Measurements from ENCODE around the gene MAPKAPK2. TPM values are rescaled to one million over a fixed set of nuclear protein-coding genes. Genes with fewer than 3 reads are reported as not detected.
A peak's percentile ranks its signal among the peaks of the same experiment; 100 is the strongest.

Gene MAPKAPK2
- 10 to 100 TPM; 45.0 to 77.4 (median 55.5) TPM for total RNA-seq

GRCh38 chr1:206684478-206685333, at the start of gene MAPKAPK2:
Gene MAPKAPK2 (plus strand): TSS chr1:206684905. CDS start chr1:206685230, 325 bp downstream.
- Histone ChIP-seq H3K9me3 (no peaks in the 10 kb centered on the region), H3K27me3 (no peaks in the 10 kb centered on the region), H3K4me1 (peaks cover 2 to 44% (median 28%) of the 10 kb centered on the region in 3 donors), H3K4me3 (peak within 1 kb of the TSS; percentile 83 to 87), H3K36me3 (no peaks in the 10 kb centered on the region), H3K27ac (peak within 1 kb of the TSS; percentile 94 to 99 (median 98))
- peak; percentile 87 for ATAC-seq
- TF ChIP-seq EP300 (IDR thresholded peaks at IDR 0.05) (no peak), POLR2A (IDR thresholded peaks at IDR 0.05) (peak; percentile 36 to 57), POLR2AphosphoS5 (IDR thresholded peaks at IDR 0.05) (peak; percentile 64)
- TF ChIP-seq, protein P1, sequence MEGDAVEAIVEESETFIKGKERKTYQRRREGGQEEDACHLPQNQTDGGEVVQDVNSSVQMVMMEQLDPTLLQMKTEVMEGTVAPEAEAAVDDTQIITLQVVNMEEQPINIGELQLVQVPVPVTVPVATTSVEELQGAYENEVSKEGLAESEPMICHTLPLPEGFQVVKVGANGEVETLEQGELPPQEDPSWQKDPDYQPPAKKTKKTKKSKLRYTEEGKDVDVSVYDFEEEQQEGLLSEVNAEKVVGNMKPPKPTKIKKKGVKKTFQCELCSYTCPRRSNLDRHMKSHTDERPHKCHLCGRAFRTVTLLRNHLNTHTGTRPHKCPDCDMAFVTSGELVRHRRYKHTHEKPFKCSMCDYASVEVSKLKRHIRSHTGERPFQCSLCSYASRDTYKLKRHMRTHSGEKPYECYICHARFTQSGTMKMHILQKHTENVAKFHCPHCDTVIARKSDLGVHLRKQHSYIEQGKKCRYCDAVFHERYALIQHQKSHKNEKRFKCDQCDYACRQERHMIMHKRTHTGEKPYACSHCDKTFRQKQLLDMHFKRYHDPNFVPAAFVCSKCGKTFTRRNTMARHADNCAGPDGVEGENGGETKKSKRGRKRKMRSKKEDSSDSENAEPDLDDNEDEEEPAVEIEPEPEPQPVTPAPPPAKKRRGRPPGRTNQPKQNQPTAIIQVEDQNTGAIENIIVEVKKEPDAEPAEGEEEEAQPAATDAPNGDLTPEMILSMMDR (IDR thresholded peaks at IDR 0.05) = no peak
- 0 to 2% methylated on average over 8 to 14 of the region's 82 CpGs for WGBS, 2 donors (ENCODE audit: low coverage in 1 of 2)

DNA sequence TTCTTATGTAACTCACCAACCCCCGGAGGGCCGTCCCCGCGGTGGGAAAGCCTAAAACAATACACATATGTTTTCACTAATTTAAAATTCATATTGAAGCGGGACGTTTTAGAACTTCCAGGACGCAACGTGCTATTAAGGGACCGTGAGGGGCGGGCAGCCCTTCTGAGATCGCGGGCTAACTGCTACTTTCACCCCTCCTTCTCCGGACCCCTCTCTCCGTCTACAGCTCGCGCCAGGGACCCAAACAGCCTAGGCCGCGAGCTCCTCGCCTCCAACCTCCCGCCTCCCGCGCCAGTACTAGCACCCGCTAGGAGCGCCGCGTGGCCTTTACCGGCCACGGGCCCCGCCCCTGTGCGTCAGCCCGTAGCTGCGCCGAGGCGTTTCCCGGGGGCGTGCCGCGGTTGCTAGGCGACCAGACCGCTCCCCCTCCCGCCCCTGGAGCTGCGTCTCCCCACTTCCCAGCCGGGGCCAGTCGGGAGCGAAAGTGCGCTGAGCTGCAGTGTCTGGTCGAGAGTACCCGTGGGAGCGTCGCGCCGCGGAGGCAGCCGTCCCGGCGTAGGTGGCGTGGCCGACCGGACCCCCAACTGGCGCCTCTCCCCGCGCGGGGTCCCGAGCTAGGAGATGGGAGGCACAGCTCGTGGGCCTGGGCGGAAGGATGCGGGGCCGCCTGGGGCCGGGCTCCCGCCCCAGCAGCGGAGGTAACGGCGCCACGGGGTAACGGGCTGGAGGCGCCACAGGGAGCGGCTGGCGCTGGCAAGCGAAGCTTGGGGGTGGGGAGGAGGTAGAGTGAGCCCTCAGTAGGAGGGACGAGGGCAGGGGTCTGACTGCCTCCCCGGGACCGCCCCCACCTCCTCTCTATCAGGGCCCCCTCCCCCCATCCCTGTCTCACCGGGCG, 49.4 kb upstream of the MAPKAPK2 start, which contains the start of gene DYRK3:
Gene DYRK3 (plus strand): TSS at position 457 of the 898 bp plus-strand sequence. CDS start 168 bp downstream, at position 625.
- H3K4me1 ChIP-seq = peaks cover 0 to 50% (median 16%) of the 10 kb centered on the region in 3 donors
- no peaks in the 10 kb centered on the region for H3K27me3 ChIP-seq
- TF ChIP-seq POLR2AphosphoS5 (IDR thresholded peaks at IDR 0.05) (peak; percentile 98), POLR2A (IDR thresholded peaks at IDR 0.05) (peak; percentile 74 to 92), EP300 (IDR thresholded peaks at IDR 0.05) (no peak)
- TF ChIP-seq, protein P1 (IDR thresholded peaks at IDR 0.05) = peak in 3 of 4 experiments; percentile 13 to 35 (median 26)
- no peaks in the 10 kb centered on the region for H3K9me3 ChIP-seq
- H3K4me3 ChIP-seq = peak within 1 kb of the TSS; percentile 64 to 76
- 0 to 1% methylated on average over 10 of the region's 84 CpGs for WGBS, 2 donors (ENCODE audit: low coverage in 1 of 2)
- ATAC-seq = peak; percentile 92
- H3K27ac ChIP-seq = peak within 1 kb of the TSS; percentile 34 to 90 (median 86)
- peaks cover 0 to 4% of the 10 kb centered on the region in 2 donors for H3K36me3 ChIP-seq

DNA sequence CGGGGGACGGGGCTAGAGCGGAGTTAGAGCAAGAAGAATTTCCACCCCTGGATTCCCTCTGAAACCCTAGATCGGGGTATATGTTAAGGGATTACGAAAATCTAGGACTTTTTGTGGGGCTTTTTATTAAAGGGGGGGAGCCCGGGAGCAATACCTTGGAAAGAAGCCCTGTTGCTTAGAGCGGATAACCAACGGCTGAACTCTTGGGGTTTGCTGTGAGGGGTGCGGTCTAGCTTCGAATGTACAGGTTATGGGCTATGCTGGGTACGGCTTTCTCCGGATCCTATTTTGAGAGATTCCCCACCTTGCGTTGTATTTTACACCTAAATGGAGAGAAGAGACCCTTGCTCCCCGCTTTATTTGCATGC, 48.7 kb upstream of the MAPKAPK2 start:
- Histone ChIP-seq H3K4me1 (peaks cover 0 to 50% (median 16%) of the 10 kb centered on the region in 3 donors), H3K4me3 (peak overlapping the region; percentile 64 to 76), H3K9me3 (no peaks in the 10 kb centered on the region), H3K27me3 (no peaks in the 10 kb centered on the region), H3K36me3 (peaks cover 0 to 6% of the 10 kb centered on the region in 2 donors), H3K27ac (peak overlapping the region; percentile 34 to 90 (median 86))
- TF ChIP-seq, protein P1 (IDR thresholded peaks at IDR 0.05) = no peak
- TF ChIP-seq POLR2A (IDR thresholded peaks at IDR 0.05) (no peak), POLR2AphosphoS5 (IDR thresholded peaks at IDR 0.05) (no peak), EP300 (IDR thresholded peaks at IDR 0.05) (no peak)
- 3 to 15% methylated on average over 6 to 9 of the region's 14 CpGs for WGBS, 2 donors (ENCODE audit: low coverage in 1 of 2)
- no peak for ATAC-seq

GRCh38 chr1:206636671-206637070, 48.0 kb upstream of the MAPKAPK2 start:
- H3K36me3 ChIP-seq = peaks cover 0 to 7% of the 10 kb centered on the region in 2 donors
- ATAC-seq = no peak
- H3K4me1 ChIP-seq = peaks cover 0 to 45% (median 16%) of the 10 kb centered on the region in 3 donors
- 26 to 27% methylated on average over 4 of the region's 4 CpGs for WGBS, 2 donors (ENCODE audit: low coverage in 1 of 2)
- peak overlapping the region in 1 of 2 donors; percentile 76 for H3K4me3 ChIP-seq
- no peaks in the 10 kb centered on the region for H3K27me3 ChIP-seq
- H3K27ac ChIP-seq = peak overlapping the region in 2 of 4 donors; percentile 84 to 90
- TF ChIP-seq EP300 (IDR thresholded peaks at IDR 0.05) = no peak
- no peak for TF ChIP-seq POLR2AphosphoS5 (IDR thresholded peaks at IDR 0.05)
- TF ChIP-seq, protein P1 (IDR thresholded peaks at IDR 0.05) = no peak
- TF ChIP-seq POLR2A (IDR thresholded peaks at IDR 0.05) = no peak
- no peaks in the 10 kb centered on the region for H3K9me3 ChIP-seq
